GM12878 (cell line): ENCODE measurements around the gene RFX1. TPM values are rescaled to one million over a fixed set of nuclear protein-coding genes. Genes with fewer than 3 reads are reported as not detected.

ENCODE experiments used
- ATAC-seq: fragments of 200-7000 bp; cut with Tn5 transposase; 3 replicates; pipeline ENCODE4 v1.9.1; 2020; ENCODE audit warnings: mild to moderate bottlenecking, moderate library complexity
- BruUV-seq: library from RNA; stranded (reverse); fragments of 400-500 nt; replicated peaks from 2 replicates; lab custom pipeline; 2021; lab: Mats Ljungman, UMichigan
- CTCF ChIA-PET: fragments of 300-600 bp; sonication (Branson Sonifier 250); formaldehyde crosslinking; extraction: SDS; loops from one replicate; lab custom pipeline; 2021; ENCODE audit warnings: inconsistent platforms; lab: Yijun Ruan, JAX
- POLR2A ChIA-PET: fragments of 350-600 bp; formaldehyde crosslinking; extraction: SDS; loops from one replicate; lab custom pipeline; 2021; ENCODE audit warnings: inconsistent platforms; lab: Charles Lee
- RAD21 ChIA-PET: fragments of 300-600 bp; sonication (Branson Sonifier 250); formaldehyde crosslinking; loops from one replicate; lab custom pipeline; 2023; ENCODE audit warnings: antibody characterized with exemption; ENCODE audit not compliant: unreplicated experiment; lab: Charles Lee
- SMC1A ChIA-PET: fragments of 300-600 bp; sonication (Branson Sonifier 250); formaldehyde crosslinking; loops from one replicate; lab custom pipeline; 2023; ENCODE audit not compliant: unreplicated experiment, uncharacterized antibody; lab: Charles Lee
- DNase-seq: peaks from one replicate; pipeline ENCODE4 v3.0.0-alpha.2; 2011; ENCODE audit warnings: low read depth, low spot score
- FAIRE-seq: peaks from 3 replicates; lab custom pipeline; 2011; peaks lifted over from hg19 to GRCh38; lab: Jason Lieb, UNC
- H2AFZ ChIP-seq: 2 replicates; pipeline ENCODE4 v1.6.0; 2011; ENCODE audit warnings: low read depth, low read length, control low read depth; ENCODE audit not compliant: control insufficient read depth
- H3K27ac ChIP-seq: 2 replicates; pipeline ENCODE4 v1.5.1; 2011; ENCODE audit warnings: control low read depth; ENCODE audit not compliant: control insufficient read depth, insufficient read depth
- H3K27me3 ChIP-seq, 2 experiments: replicated peaks in 1 of 2; 2 replicates each; pipeline versions ENCODE4 v1.6.0 to v1.6.1; 2011; ENCODE audit warnings: low read length in 1 of 2; ENCODE audit not compliant: control insufficient read depth in 2 of 2, insufficient read depth in 2 of 2
- H3K36me3 ChIP-seq, 2 experiments: 2 replicates each; pipeline ENCODE4 v1.5.1; 2011; ENCODE audit warnings: low read length in 1 of 2; ENCODE audit not compliant: control insufficient read depth in 2 of 2, insufficient read depth in 2 of 2
- H3K4me1 ChIP-seq: 2 replicates; pipeline ENCODE4 v1.6.1; 2011; ENCODE audit warnings: mild to moderate bottlenecking, low read length, moderate library complexity, mixed read lengths; ENCODE audit not compliant: control insufficient read depth, insufficient read depth
- H3K4me2 ChIP-seq: 2 replicates; pipeline ENCODE4 v1.6.0; 2011; ENCODE audit warnings: control low read depth; ENCODE audit not compliant: control insufficient read depth, insufficient read depth
- H3K4me3 ChIP-seq: fragments of 200-600 bp; sonication (generic); 2 replicates; pipeline ENCODE4 v1.5.1; 2016
- H3K79me2 ChIP-seq: 2 replicates; pipeline ENCODE4 v1.6.0; 2011; ENCODE audit warnings: low read length; ENCODE audit not compliant: control insufficient read depth, insufficient read depth
- H3K9ac ChIP-seq: 2 replicates; pipeline ENCODE4 v1.8.0; 2011; ENCODE audit warnings: low read length, control low read depth, mixed read lengths; ENCODE audit not compliant: control insufficient read depth, insufficient read depth
- H3K9me3 ChIP-seq: replicated peaks from 3 replicates; pipeline ENCODE4 v1.5.1; 2011; ENCODE audit warnings: mild to moderate bottlenecking, low read length; ENCODE audit not compliant: control insufficient read depth, insufficient read depth
- H4K20me1 ChIP-seq: 2 replicates; pipeline ENCODE4 v1.6.0; 2011; ENCODE audit not compliant: control insufficient read depth, insufficient read depth
- CEBPB ChIP-seq, 2 experiments: fragments of 150-350 bp in 1 of 2; IDR thresholded peaks; 2 replicates each; pipeline ENCODE4 v1.6.1; 2012 to 2014; ENCODE audit warnings: low read depth in 2 of 2, low read length in 2 of 2, borderline replicate concordance in 1 of 2, inconsistent platforms in 1 of 2
- CHD1 ChIP-seq: IDR thresholded peaks from 2 replicates; pipeline ENCODE4 v1.6.1; 2012; ENCODE audit warnings: low read depth, low read length, improper control_type of control experiment
- FOXK2 ChIP-seq: fragments of 450-650 bp; IDR thresholded peaks from 2 replicates; pipeline ENCODE4 v1.6.1; 2017; ENCODE audit warnings: mild to moderate bottlenecking, moderate library complexity
- MEF2A ChIP-seq: IDR thresholded peaks from 2 replicates; pipeline ENCODE4 v1.6.1; 2011; ENCODE audit warnings: low read depth, mild to moderate bottlenecking, low read length, moderate library complexity; ENCODE audit not compliant: insufficient read depth
- PAX8 ChIP-seq: fragments of 450-650 bp; IDR thresholded peaks from 2 replicates; pipeline ENCODE4 v1.6.1; 2017; ENCODE audit warnings: mild to moderate bottlenecking, moderate library complexity
- SRF ChIP-seq, 2 experiments: IDR thresholded peaks; 2 replicates each; pipeline ENCODE4 v1.6.1; 2011; ENCODE audit warnings: low read depth in 2 of 2, low read length in 2 of 2, mild to moderate bottlenecking in 1 of 2, moderate library complexity in 1 of 2
- TARDBP ChIP-seq: IDR thresholded peaks from 2 replicates; pipeline ENCODE4 v1.6.1; 2016; ENCODE audit warnings: borderline replicate concordance
- WRNIP1 ChIP-seq: IDR thresholded peaks from 2 replicates; pipeline ENCODE4 v1.6.1; 2011; ENCODE audit warnings: low read depth, low read length, improper control_type of control experiment, borderline replicate concordance
- ZBED1 ChIP-seq: IDR thresholded peaks from 2 replicates; pipeline ENCODE4 v1.6.1; 2016; ENCODE audit warnings: borderline replicate concordance
- ZNF622 ChIP-seq: fragments of 450-650 bp; IDR thresholded peaks from 2 replicates; pipeline ENCODE4 v1.6.1; 2017; ENCODE audit warnings: mild to moderate bottlenecking, inconsistent platforms
- WGBS: methylation state at CpG from one replicate; pipeline ENCODE4 v1.1.6; 2016; ENCODE audit warnings: low lambda C conversion rate; ENCODE audit not compliant: insufficient replicate concordance, insufficient coverage; ENCODE audit errors: missing lambda C conversion rate; 5-methylcytosine and 5-hydroxymethylcytosine counted together
- in situ Hi-C: fragments of 300-500 bp; cut with MboI; formaldehyde crosslinking; loops from 9 replicates; pipeline ENCODE4 v1.14.3; 2018; ENCODE audit warnings: mixed read lengths
- intact Hi-C: fragments of 100-400 bp; cut with micrococcal nuclease; formaldehyde crosslinking; loops from one replicate; pipeline ENCODE4 v1.14.2; 2022; ENCODE audit not compliant: unreplicated experiment
- polyA plus RNA-seq, 11 experiments: library from polyadenylated mRNA; depleted of rRNA in 4 of 11; unstranded in 6 of 11; stranded (reverse) in 5 of 11; fragments of >200 nt; fragmentation: Nextera tagmentation in 4 of 11; fragmentation: Illumina TruSeq in 1 of 11; extraction: Ambion mirVana in 4 of 11; extraction: Trizol in 1 of 11; gene quantifications; 1 replicate in 1 of 11; 2 replicates in 10 of 11; pipeline versions ENCODE4 v1.2.1 to v1.2.3, GENCODE V29; 2011 to 2016; ENCODE audit warnings: inconsistent platforms in 2 of 11, missing spikeins in 2 of 11, low read depth in 1 of 11
- total RNA-seq, 4 experiments: library from RNA; depleted of rRNA in 3 of 4; stranded (reverse); fragments of >200 nt in 3 of 4; fragmentation: Illumina TruSeq in 1 of 4; extraction: Trizol in 1 of 4; gene quantifications; 2 replicates each; pipeline versions ENCODE4 v1.2.1 to v1.2.3, GENCODE V29; 2013 to 2021
- TF ChIP-seq, protein P1 (sequence below): fragments of 450-650 bp; IDR thresholded peaks from 2 replicates; pipeline ENCODE4 v1.6.1; 2014; ENCODE audit warnings: mild to moderate bottlenecking
- TF ChIP-seq, protein P2 (sequence below): IDR thresholded peaks from 2 replicates; pipeline ENCODE4 v1.6.1; 2012; ENCODE audit warnings: low read depth, low read length, improper control_type of control experiment
- TF ChIP-seq, protein P3 (sequence below): IDR thresholded peaks from 2 replicates; pipeline ENCODE4 v1.6.1; 2011; ENCODE audit warnings: mild to moderate bottlenecking, low read depth, low read length, moderate library complexity; ENCODE audit not compliant: insufficient replicate concordance
- TF ChIP-seq, protein P4 (sequence below): fragments of 450-650 bp; IDR thresholded peaks from 2 replicates; pipeline ENCODE4 v1.6.1; 2016; ENCODE audit warnings: mild to moderate bottlenecking
- TF ChIP-seq, protein P5 (sequence below): IDR thresholded peaks from 2 replicates; pipeline ENCODE4 v1.6.1; 2012; ENCODE audit warnings: low read depth, low read length, improper control_type of control experiment

The RFX1 gene
- total and polyA plus RNA-seq, 10 of the 15 experiments (the other 5 are each of a cell fraction or from before 2014, with no cell fraction given) = 0.05 to 11.0 (median 1.5) TPM

DNA sequence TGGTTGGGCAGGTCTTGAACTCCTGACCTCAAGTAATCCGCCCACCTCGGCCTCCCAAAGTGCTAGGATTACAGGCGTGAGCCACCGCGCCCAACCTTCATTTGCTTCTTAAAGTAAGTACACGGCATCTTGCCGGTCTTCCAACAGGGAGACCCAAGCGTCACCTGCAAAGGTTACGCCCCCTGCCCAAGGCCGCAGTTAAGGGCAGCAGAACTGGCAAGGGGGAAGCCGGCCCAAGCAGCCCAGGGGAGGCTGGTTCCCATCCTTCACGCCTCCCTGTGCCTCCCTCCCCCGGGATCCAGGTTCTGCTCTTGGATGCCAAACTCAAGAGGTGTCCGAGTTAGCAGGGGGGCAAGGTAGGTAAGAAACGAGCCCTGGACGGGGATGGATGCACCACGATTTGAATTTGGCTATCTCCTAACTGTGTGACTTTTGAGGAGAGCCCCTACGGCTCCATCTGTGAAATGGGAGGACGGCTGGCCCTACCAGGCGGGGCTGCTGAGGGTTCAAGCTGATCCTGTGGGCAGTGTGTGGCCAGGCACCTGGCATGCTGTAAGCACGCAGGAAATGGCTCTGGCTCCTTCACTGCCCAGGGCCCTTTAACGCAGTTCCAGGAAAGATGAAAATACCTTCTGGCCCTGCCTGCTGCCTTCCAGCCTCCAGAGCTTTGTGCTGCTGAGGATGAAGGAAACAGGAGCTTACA, 9.0 kb downstream of the RFX1 start:
- POLR2A ChIA-PET = no interaction called here
- Histone ChIP-seq H3K27ac (no peak overlapping the region), H2AFZ (no peak overlapping the region), H3K9ac (no peak overlapping the region), H3K27me3 (no peaks in the 10 kb centered on the region), H3K4me2 (no peak overlapping the region), H3K36me3 (peaks cover 0 to 3% of the 10 kb centered on the region in 2 experiments; a peak in 2 of 4 replicates), H3K9me3 (peaks cover 5% of the 10 kb centered on the region; the same call in 2 of the 3 replicates), H4K20me1 (no peaks in the 10 kb centered on the region), H3K79me2 (no peaks in the 10 kb centered on the region; the same call in 1 of the 2 replicates), H3K4me1 (peaks cover 13% of the 10 kb centered on the region), H3K4me3 (no peak overlapping the region)
- ATAC-seq (no peak), FAIRE-seq (no peak), DNase-seq (no peak)
- in situ Hi-C loops = no loop called here
- 90% methylated on average over 22 of the region's 22 CpGs for WGBS
- no TSS peak for BruUV-seq
- intact Hi-C loops = no loop called here
- SMC1A ChIA-PET = interaction anchor here (1.9 kb wide), 1 partner anchor 27 kb away, joined by 5 read pairs; no protein-coding TSS in a partner anchor
- TF ChIP-seq, protein P1, sequence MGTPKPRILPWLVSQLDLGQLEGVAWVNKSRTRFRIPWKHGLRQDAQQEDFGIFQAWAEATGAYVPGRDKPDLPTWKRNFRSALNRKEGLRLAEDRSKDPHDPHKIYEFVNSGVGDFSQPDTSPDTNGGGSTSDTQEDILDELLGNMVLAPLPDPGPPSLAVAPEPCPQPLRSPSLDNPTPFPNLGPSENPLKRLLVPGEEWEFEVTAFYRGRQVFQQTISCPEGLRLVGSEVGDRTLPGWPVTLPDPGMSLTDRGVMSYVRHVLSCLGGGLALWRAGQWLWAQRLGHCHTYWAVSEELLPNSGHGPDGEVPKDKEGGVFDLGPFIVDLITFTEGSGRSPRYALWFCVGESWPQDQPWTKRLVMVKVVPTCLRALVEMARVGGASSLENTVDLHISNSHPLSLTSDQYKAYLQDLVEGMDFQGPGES = no peak
- TF ChIP-seq FOXK2 (no peak), PAX8 (no peak), CHD1 (no peak), ZNF622 (no peak), WRNIP1 (no peak), TARDBP (no peak), CEBPB (IDR thresholded peaks at IDR 0.05; ENCODE audit: borderline replicate concordance in 1 of 2, low read depth in 2 of 2, low read length in 2 of 2) (no peak), SRF (IDR thresholded peaks at IDR 0.05; ENCODE audit: low read depth in 2 of 2, low read length in 2 of 2) (no peak), ZBED1 (no peak), MEF2A (no peak)
- TF ChIP-seq, protein P2, sequence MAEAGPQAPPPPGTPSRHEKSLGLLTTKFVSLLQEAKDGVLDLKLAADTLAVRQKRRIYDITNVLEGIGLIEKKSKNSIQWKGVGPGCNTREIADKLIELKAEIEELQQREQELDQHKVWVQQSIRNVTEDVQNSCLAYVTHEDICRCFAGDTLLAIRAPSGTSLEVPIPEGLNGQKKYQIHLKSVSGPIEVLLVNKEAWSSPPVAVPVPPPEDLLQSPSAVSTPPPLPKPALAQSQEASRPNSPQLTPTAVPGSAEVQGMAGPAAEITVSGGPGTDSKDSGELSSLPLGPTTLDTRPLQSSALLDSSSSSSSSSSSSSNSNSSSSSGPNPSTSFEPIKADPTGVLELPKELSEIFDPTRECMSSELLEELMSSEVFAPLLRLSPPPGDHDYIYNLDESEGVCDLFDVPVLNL = no peak
- TF ChIP-seq, protein P3, sequence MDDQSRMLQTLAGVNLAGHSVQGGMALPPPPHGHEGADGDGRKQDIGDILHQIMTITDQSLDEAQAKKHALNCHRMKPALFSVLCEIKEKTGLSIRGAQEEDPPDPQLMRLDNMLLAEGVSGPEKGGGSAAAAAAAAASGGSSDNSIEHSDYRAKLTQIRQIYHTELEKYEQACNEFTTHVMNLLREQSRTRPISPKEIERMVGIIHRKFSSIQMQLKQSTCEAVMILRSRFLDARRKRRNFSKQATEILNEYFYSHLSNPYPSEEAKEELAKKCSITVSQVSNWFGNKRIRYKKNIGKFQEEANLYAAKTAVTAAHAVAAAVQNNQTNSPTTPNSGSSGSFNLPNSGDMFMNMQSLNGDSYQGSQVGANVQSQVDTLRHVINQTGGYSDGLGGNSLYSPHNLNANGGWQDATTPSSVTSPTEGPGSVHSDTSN = no peak
- TF ChIP-seq, protein P4, sequence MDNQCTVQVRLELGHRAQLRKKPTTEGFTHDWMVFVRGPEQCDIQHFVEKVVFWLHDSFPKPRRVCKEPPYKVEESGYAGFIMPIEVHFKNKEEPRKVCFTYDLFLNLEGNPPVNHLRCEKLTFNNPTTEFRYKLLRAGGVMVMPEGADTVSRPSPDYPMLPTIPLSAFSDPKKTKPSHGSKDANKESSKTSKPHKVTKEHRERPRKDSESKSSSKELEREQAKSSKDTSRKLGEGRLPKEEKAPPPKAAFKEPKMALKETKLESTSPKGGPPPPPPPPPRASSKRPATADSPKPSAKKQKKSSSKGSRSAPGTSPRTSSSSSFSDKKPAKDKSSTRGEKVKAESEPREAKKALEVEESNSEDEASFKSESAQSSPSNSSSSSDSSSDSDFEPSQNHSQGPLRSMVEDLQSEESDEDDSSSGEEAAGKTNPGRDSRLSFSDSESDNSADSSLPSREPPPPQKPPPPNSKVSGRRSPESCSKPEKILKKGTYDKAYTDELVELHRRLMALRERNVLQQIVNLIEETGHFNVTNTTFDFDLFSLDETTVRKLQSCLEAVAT = no peak
- TF ChIP-seq, protein P5, sequence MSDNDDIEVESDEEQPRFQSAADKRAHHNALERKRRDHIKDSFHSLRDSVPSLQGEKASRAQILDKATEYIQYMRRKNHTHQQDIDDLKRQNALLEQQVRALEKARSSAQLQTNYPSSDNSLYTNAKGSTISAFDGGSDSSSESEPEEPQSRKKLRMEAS = no peak
- RAD21 ChIA-PET = no interaction called here
- CTCF ChIA-PET = interaction anchor here (0.6 kb wide), 1 partner anchor 62 kb away, joined by 3 read pairs; no protein-coding TSS in a partner anchor
